Astrocyte (in vitro differentiated cells and primary cell): Measurements from ENCODE around the gene ZNRF2. TPM values are rescaled to one million over a fixed set of nuclear protein-coding genes. Genes with fewer than 3 reads are reported as not detected.

Source experiments
- DNase-seq: peaks from one replicate; pipeline ENCODE4 v3.0.0-alpha.2; 2010; ENCODE audit warnings: low read depth
- FAIRE-seq: peaks from 2 replicates; lab custom pipeline; 2011; peaks lifted over from hg19 to GRCh38; lab: Jason Lieb, UNC
- H2AFZ ChIP-seq: 2 replicates; pipeline ENCODE4 v1.6.0; 2012; ENCODE audit warnings: low read depth, low read length, inconsistent platforms
- H3K27ac ChIP-seq: 2 replicates; pipeline ENCODE4 v1.5.1; 2011; ENCODE audit warnings: low read depth, low read length, inconsistent platforms
- H3K27me3 ChIP-seq: 2 replicates; pipeline ENCODE4 v1.6.0; 2011; ENCODE audit warnings: low read length, inconsistent platforms; ENCODE audit not compliant: insufficient read depth
- H3K36me3 ChIP-seq: 2 replicates; pipeline ENCODE4 v1.5.1; 2011; ENCODE audit warnings: low read length, inconsistent platforms; ENCODE audit not compliant: insufficient read depth
- H3K4me1 ChIP-seq: 2 replicates; pipeline ENCODE4 v1.5.1; 2011; ENCODE audit warnings: low read length, inconsistent platforms; ENCODE audit not compliant: insufficient read depth
- H3K4me2 ChIP-seq: 2 replicates; pipeline ENCODE4 v1.6.0; 2012; ENCODE audit warnings: low read length, inconsistent platforms
- H3K4me3 ChIP-seq: 2 replicates; pipeline ENCODE4 v1.5.1; 2011; ENCODE audit warnings: low read depth, mild to moderate bottlenecking, low read length, inconsistent platforms; ENCODE audit not compliant: insufficient read depth
- H3K79me2 ChIP-seq: 2 replicates; pipeline ENCODE4 v1.6.0; 2012; ENCODE audit warnings: mild to moderate bottlenecking, low read length, inconsistent platforms; ENCODE audit not compliant: insufficient read depth
- H3K9ac ChIP-seq: 2 replicates; pipeline ENCODE4 v1.6.0; 2012; ENCODE audit warnings: mild to moderate bottlenecking, low read length, inconsistent platforms
- H3K9me3 ChIP-seq: 2 replicates; pipeline ENCODE4 v1.5.1; 2012; ENCODE audit warnings: low read depth, mild to moderate bottlenecking, low read length, inconsistent platforms; ENCODE audit not compliant: insufficient read depth
- H4K20me1 ChIP-seq: 2 replicates; pipeline ENCODE4 v1.6.0; 2012; ENCODE audit warnings: low read length, inconsistent platforms; ENCODE audit not compliant: insufficient read depth
- H3K27ac Mint-ChIP-seq: one replicate; pipeline ENCODE4 v1.8.0; 2021; ENCODE audit warnings: mild to moderate bottlenecking, mixed read lengths; ENCODE audit not compliant: unreplicated experiment
- H3K27me3 Mint-ChIP-seq: one replicate; pipeline ENCODE4 v1.8.0; 2021; ENCODE audit warnings: low read depth, mixed read lengths; ENCODE audit not compliant: unreplicated experiment
- H3K36me3 Mint-ChIP-seq: one replicate; pipeline ENCODE4 v1.8.0; 2021; ENCODE audit warnings: low read depth, mixed read lengths; ENCODE audit not compliant: unreplicated experiment
- H3K4me1 Mint-ChIP-seq: one replicate; pipeline ENCODE4 v1.8.0; 2021; ENCODE audit warnings: low read depth, mixed read lengths; ENCODE audit not compliant: unreplicated experiment
- H3K4me3 Mint-ChIP-seq: one replicate; pipeline ENCODE4 v1.8.0; 2021; ENCODE audit warnings: mild to moderate bottlenecking, moderate library complexity, mixed read lengths; ENCODE audit not compliant: unreplicated experiment
- H3K9me3 Mint-ChIP-seq: one replicate; pipeline ENCODE4 v1.8.0; 2021; ENCODE audit warnings: mild to moderate bottlenecking, mixed read lengths; ENCODE audit not compliant: unreplicated experiment
- EZH2 ChIP-seq: IDR thresholded peaks from 2 replicates; pipeline ENCODE4 v1.6.1; 2012; ENCODE audit warnings: mild to moderate bottlenecking, low read length, inconsistent platforms; ENCODE audit not compliant: insufficient read depth
- total RNA-seq: library from RNA; stranded (reverse); gene quantifications from 2 replicates; pipeline ENCODE4 v1.2.1, GENCODE V29; 2021
- TF ChIP-seq, protein P1 (sequence below): IDR thresholded peaks from 2 replicates; pipeline ENCODE4 v1.5.1; 2011; ENCODE audit warnings: low read depth, mild to moderate bottlenecking, inconsistent platforms, low read length, moderate library complexity; ENCODE audit not compliant: insufficient read depth

Gene ZNRF2
- total RNA-seq, 1 donor from 2014 or later = 9.9 TPM

DNA sequence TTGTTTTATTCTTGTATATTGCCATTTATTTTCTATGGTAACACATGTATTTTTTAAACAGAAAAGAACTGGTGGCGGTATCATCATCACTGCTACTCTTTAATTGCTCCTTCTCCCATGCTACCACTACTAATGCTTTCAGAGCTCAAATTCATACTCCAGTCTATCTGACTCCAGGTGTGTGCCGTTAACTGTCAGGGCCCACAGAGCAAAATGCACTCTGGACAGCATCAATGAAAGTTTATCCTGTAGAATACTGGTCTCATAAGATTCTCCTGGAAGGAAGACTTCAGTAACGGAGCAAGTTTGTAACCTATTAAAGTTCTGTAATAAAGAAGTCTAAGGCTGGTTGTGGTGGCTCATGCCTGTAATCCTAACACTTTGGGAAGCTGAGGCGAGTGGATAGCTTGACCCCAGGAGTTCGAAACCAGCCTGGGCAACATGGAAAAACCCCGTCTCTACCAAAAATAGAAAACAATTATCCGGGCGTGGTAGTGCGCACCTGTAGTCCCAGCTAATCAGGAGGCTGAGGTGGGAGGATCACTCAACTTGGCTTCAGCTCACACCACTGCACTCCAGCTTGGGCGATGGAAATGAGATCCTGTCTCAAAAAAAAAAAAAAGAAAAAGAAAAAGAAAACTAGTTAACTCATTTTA lies 18.4 kb downstream of the ZNRF2 start:
- H3K79me2 ChIP-seq = no peaks in the 10 kb centered on the region

DNA sequence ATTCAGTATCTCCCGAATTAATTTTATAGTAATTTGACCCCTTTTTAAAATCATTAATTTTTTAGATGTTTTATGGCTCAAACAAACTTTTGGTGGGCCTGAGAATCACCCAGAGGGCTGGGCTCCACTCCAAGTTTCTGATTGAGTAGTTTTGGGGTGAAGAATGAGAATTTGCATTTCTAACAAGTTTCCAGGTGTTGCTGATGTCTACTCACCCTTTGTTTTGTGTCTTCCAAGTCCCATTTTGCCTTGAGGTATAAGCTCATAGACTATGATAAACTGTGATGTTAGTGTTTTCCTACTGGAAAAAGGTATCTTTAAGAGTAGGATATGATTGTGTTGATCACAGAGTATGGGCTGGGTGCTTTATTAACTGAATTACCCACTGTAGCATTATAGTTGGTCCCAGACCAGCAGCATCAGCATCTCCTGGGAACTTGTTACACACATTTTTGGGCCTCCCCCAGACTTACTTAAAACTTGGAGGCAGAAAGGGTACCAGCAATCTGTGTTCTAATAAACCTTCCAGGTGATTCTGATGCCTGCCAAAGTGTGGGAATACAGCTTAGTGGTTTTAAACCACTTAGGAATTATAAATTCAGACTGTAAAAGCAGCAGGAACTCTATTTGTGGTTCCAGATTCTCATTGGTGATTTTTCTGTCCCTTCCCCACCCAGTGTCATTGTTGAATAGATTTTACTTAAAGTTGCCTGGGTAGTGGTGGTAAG lies 19.1 kb downstream of the ZNRF2 start:
- Mint-ChIP-seq H3K4me3 (no peak overlapping the region), H3K36me3 (no peaks in the 10 kb centered on the region), H3K27me3 (no peaks in the 10 kb centered on the region), H3K27ac (no peak overlapping the region), H3K9me3 (no peaks in the 10 kb centered on the region), H3K4me1 (peaks cover 4% of the 10 kb centered on the region)
- no peaks in the 10 kb centered on the region for H3K27me3 ChIP-seq
- no peak overlapping the region for H3K27ac ChIP-seq
- FAIRE-seq (no peak), DNase-seq (no peak)
- no peaks in the 10 kb centered on the region for H3K9me3 ChIP-seq
- H3K4me1 ChIP-seq = no peaks in the 10 kb centered on the region
- H2AFZ ChIP-seq = no peak overlapping the region
- H3K4me3 ChIP-seq = no peak overlapping the region
- no peak overlapping the region for H3K4me2 ChIP-seq
- no peak overlapping the region for H3K9ac ChIP-seq
- no peak for TF ChIP-seq EZH2
- TF ChIP-seq, protein P1, sequence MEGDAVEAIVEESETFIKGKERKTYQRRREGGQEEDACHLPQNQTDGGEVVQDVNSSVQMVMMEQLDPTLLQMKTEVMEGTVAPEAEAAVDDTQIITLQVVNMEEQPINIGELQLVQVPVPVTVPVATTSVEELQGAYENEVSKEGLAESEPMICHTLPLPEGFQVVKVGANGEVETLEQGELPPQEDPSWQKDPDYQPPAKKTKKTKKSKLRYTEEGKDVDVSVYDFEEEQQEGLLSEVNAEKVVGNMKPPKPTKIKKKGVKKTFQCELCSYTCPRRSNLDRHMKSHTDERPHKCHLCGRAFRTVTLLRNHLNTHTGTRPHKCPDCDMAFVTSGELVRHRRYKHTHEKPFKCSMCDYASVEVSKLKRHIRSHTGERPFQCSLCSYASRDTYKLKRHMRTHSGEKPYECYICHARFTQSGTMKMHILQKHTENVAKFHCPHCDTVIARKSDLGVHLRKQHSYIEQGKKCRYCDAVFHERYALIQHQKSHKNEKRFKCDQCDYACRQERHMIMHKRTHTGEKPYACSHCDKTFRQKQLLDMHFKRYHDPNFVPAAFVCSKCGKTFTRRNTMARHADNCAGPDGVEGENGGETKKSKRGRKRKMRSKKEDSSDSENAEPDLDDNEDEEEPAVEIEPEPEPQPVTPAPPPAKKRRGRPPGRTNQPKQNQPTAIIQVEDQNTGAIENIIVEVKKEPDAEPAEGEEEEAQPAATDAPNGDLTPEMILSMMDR = no peak
- no peaks in the 10 kb centered on the region for H4K20me1 ChIP-seq
- no peaks in the 10 kb centered on the region for H3K36me3 ChIP-seq
- H3K79me2 ChIP-seq = no peaks in the 10 kb centered on the region

More for the DNA sequence above, 18.4 kb downstream of the ZNRF2 start:
- FAIRE-seq (no peak), DNase-seq (no peak)
- H3K27me3 ChIP-seq = no peaks in the 10 kb centered on the region
- Mint-ChIP-seq H3K4me3 (no peak overlapping the region), H3K27me3 (no peaks in the 10 kb centered on the region), H3K9me3 (no peaks in the 10 kb centered on the region), H3K36me3 (no peaks in the 10 kb centered on the region), H3K27ac (no peak overlapping the region), H3K4me1 (peaks cover 2% of the 10 kb centered on the region)
- TF ChIP-seq, protein P1 = no peak
- no peak for TF ChIP-seq EZH2
- no peak overlapping the region for H3K4me2 ChIP-seq
- no peak overlapping the region for H3K9ac ChIP-seq
- H3K4me1 ChIP-seq = no peaks in the 10 kb centered on the region
- H4K20me1 ChIP-seq = no peaks in the 10 kb centered on the region
- H3K4me3 ChIP-seq = no peak overlapping the region
- H2AFZ ChIP-seq = no peak overlapping the region
- no peaks in the 10 kb centered on the region for H3K9me3 ChIP-seq
- H3K27ac ChIP-seq = no peak overlapping the region
- H3K36me3 ChIP-seq = no peaks in the 10 kb centered on the region
